Body of pancreas (tissue), 4 donors: Measurements from ENCODE around the gene CELF5.
A peak's percentile ranks its signal among the peaks of the same experiment; 100 is the strongest.

Experiments
- CTCF ChIP-seq, 7 experiments: fragments of 450-650 bp in 4 of 7; fragments of 200-600 bp in 3 of 7; sonication (generic) in 3 of 7; IDR thresholded peaks; one replicate each; pipeline ENCODE4 v1.5.1; 2016 to 2019; ENCODE audit warnings: antibody characterized with exemption in 7 of 7
- POLR2A ChIP-seq, 3 donors: fragments of 450-650 bp; IDR thresholded peaks; one replicate each; pipeline ENCODE4 v1.6.1; 2016; ENCODE audit warnings: antibody characterized with exemption in 3 of 3, mild to moderate bottlenecking in 2 of 3

- TF ChIP-seq CTCF (IDR thresholded peaks at IDR 0.05) (no peak), POLR2A (IDR thresholded peaks at IDR 0.05) (peak; percentile 46 to 74 (median 73))
Measured at GRCh38 chr19:3338541-3339181, 114.2 kb downstream of the CELF5 start.
